Suprapubic skin (tissue), 3 donors: ENCODE results near the gene MUTYH.

Experiments
- POLR2A ChIP-seq, 2 donors: fragments of 450-650 bp; IDR thresholded peaks; one replicate each; pipeline ENCODE4 v1.6.1; 2017; ENCODE audit warnings: antibody characterized with exemption in 2 of 2, mild to moderate bottlenecking in 2 of 2, moderate library complexity in 2 of 2
- TF ChIP-seq, protein P1 (sequence below), 2 donors: fragments of 200-600 bp in 1 of 2; fragments of 450-650 bp in 1 of 2; sonication (generic) in 1 of 2; IDR thresholded peaks; one replicate each; pipeline ENCODE4 v1.5.1; 2016 to 2019; ENCODE audit warnings: antibody characterized with exemption in 2 of 2, mild to moderate bottlenecking in 1 of 2, moderate library complexity in 1 of 2

DNA sequence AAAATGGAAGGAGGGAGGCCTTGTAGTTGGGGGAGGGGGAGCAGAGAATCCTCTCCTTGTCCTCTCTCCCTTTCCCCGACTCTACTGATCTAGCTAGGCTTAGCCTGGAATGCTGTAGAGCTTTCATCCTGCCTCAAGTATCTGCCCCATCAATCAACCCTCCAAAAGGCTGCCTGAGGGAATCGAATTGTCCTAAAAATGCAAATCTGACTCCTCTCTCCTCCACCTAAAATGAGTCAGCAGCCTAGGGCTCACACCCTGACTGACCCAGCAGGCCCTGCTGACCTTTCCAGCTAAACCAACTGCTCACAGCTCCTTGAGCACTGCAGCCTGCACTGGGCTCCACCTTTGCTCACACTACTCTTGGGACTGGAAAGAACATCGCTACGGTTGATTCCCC is 10.8 kb downstream of the MUTYH start:
- TF ChIP-seq, protein P1, sequence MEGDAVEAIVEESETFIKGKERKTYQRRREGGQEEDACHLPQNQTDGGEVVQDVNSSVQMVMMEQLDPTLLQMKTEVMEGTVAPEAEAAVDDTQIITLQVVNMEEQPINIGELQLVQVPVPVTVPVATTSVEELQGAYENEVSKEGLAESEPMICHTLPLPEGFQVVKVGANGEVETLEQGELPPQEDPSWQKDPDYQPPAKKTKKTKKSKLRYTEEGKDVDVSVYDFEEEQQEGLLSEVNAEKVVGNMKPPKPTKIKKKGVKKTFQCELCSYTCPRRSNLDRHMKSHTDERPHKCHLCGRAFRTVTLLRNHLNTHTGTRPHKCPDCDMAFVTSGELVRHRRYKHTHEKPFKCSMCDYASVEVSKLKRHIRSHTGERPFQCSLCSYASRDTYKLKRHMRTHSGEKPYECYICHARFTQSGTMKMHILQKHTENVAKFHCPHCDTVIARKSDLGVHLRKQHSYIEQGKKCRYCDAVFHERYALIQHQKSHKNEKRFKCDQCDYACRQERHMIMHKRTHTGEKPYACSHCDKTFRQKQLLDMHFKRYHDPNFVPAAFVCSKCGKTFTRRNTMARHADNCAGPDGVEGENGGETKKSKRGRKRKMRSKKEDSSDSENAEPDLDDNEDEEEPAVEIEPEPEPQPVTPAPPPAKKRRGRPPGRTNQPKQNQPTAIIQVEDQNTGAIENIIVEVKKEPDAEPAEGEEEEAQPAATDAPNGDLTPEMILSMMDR (IDR thresholded peaks at IDR 0.05) = no peak
- TF ChIP-seq POLR2A (IDR thresholded peaks at IDR 0.05) = no peak
